CD14-positive monocyte (primary cell): ENCODE data around the gene EBF3. TPM values are rescaled to one million over a fixed set of nuclear protein-coding genes. Genes with fewer than 3 reads are reported as not detected.

Experiments
- DNase-seq, 3 donors: peaks; one replicate each; pipeline ENCODE4 v3.0.0-alpha.2; 2011 to 2022
- H2AFZ ChIP-seq: 2 replicates; pipeline ENCODE4 v1.6.0; 2012; ENCODE audit warnings: mild to moderate bottlenecking, low read depth, low read length, inconsistent platforms; ENCODE audit not compliant: insufficient read depth, poor library complexity, severe bottlenecking
- H3K27ac ChIP-seq, 2 donors: 1 replicate in 1 of 2; 2 replicates in 1 of 2; pipeline ENCODE4 v1.5.1; 2012 to 2013; ENCODE audit warnings: low read length in 2 of 2, control low read depth in 1 of 2, inconsistent platforms in 1 of 2, low read depth in 1 of 2, mild to moderate bottlenecking in 1 of 2
- H3K27me3 ChIP-seq, 2 donors: one replicate each; pipeline versions ENCODE4 v1.6.0 to v1.6.1; 2011 to 2013; ENCODE audit warnings: low read length in 2 of 2; ENCODE audit not compliant: control insufficient read depth in 2 of 2, insufficient read depth in 2 of 2
- H3K36me3 ChIP-seq, 2 donors: replicated peaks in 1 of 2; 1 replicate in 1 of 2; 2 replicates in 1 of 2; pipeline versions ENCODE4 v1.5.1 to v1.6.1; 2012 to 2013; ENCODE audit warnings: low read length in 2 of 2, control low read depth in 1 of 2, inconsistent platforms in 1 of 2, mild to moderate bottlenecking in 1 of 2; ENCODE audit not compliant: insufficient read depth in 2 of 2, control insufficient read depth in 1 of 2
- H3K4me1 ChIP-seq, 2 donors: 1 replicate in 1 of 2; 2 replicates in 1 of 2; pipeline versions ENCODE4 v1.5.1 to v1.6.1; 2012 to 2013; ENCODE audit warnings: low read length in 2 of 2, control low read depth in 1 of 2, inconsistent platforms in 1 of 2, mild to moderate bottlenecking in 1 of 2, moderate library complexity in 1 of 2; ENCODE audit not compliant: insufficient read depth in 2 of 2, control insufficient read depth in 1 of 2
- H3K4me2 ChIP-seq: replicated peaks from 2 replicates; pipeline ENCODE3; 2012; ENCODE audit warnings: low read length, moderate library complexity, mild to moderate bottlenecking; ENCODE audit not compliant: poor library complexity, severe bottlenecking; ENCODE audit errors: extremely low read depth
- H3K4me3 ChIP-seq, 3 experiments: fragments of 200-600 bp in 1 of 3; sonication (generic) in 1 of 3; replicated peaks in 1 of 3; 1 replicate in 2 of 3; 2 replicates in 1 of 3; pipeline ENCODE4 v1.5.1; 2011 to 2013; ENCODE audit warnings: low read length in 3 of 3, mild to moderate bottlenecking in 3 of 3, control low read depth in 2 of 3, low read depth in 2 of 3, inconsistent platforms in 1 of 3, moderate library complexity in 1 of 3
- H3K79me2 ChIP-seq: 2 replicates; pipeline ENCODE4 v1.6.0; 2012; ENCODE audit warnings: mild to moderate bottlenecking, control low read depth, inconsistent platforms, low read length, moderate library complexity; ENCODE audit not compliant: insufficient read depth
- H3K9ac ChIP-seq: 2 replicates; pipeline ENCODE4 v1.6.0; 2017; ENCODE audit warnings: low read length, mild to moderate bottlenecking; ENCODE audit not compliant: insufficient read depth, poor library complexity, severe bottlenecking
- H3K9me3 ChIP-seq, 2 donors: replicated peaks in 1 of 2; 1 replicate in 1 of 2; 2 replicates in 1 of 2; pipeline versions ENCODE4 v1.5.1 to v1.6.1; 2012 to 2013; ENCODE audit warnings: low read length in 2 of 2, control low read depth in 1 of 2; ENCODE audit not compliant: control insufficient read depth in 1 of 2, insufficient read depth in 1 of 2
- H4K20me1 ChIP-seq: 2 replicates; pipeline ENCODE4 v1.6.0; 2012; ENCODE audit warnings: mild to moderate bottlenecking, low read length, control low read depth, moderate library complexity; ENCODE audit not compliant: insufficient read depth
- H3K27ac Mint-ChIP-seq, 7 donors: one replicate each; pipeline ENCODE4 v1.8.0; 2020; ENCODE audit warnings: mild to moderate bottlenecking in 7 of 7, mixed read lengths in 7 of 7, moderate library complexity in 6 of 7, inconsistent platforms in 2 of 7
- H3K27me3 Mint-ChIP-seq, 3 donors: one replicate each; pipeline ENCODE4 v1.8.0; 2021 to 2022; ENCODE audit warnings: low read depth in 3 of 3, mild to moderate bottlenecking in 3 of 3, mixed read lengths in 3 of 3, moderate library complexity in 3 of 3, inconsistent platforms in 1 of 3
- H3K36me3 Mint-ChIP-seq, 2 donors: one replicate each; pipeline ENCODE4 v1.8.0; 2020; ENCODE audit warnings: mixed read lengths in 2 of 2, inconsistent platforms in 1 of 2, mild to moderate bottlenecking in 1 of 2
- H3K4me1 Mint-ChIP-seq: one replicate; pipeline ENCODE4 v1.8.0; 2020; ENCODE audit warnings: mild to moderate bottlenecking, mixed read lengths
- H3K4me3 Mint-ChIP-seq, 2 donors: one replicate each; pipeline ENCODE4 v1.8.0; 2020; ENCODE audit warnings: mild to moderate bottlenecking in 2 of 2, mixed read lengths in 2 of 2, moderate library complexity in 1 of 2
- H3K9me3 Mint-ChIP-seq, 7 donors: one replicate each; pipeline ENCODE4 v1.8.0; 2020 to 2022; ENCODE audit warnings: mixed read lengths in 7 of 7, mild to moderate bottlenecking in 6 of 7, moderate library complexity in 6 of 7, inconsistent platforms in 2 of 7
- WGBS: methylation state at CpG from one replicate; pipeline ENCODE4 v1.1.5; 2013; ENCODE audit warnings: missing lambda C conversion rate; ENCODE audit not compliant: insufficient coverage; 5-methylcytosine and 5-hydroxymethylcytosine counted together
- intact Hi-C, 2 donors: fragments of 100-400 bp; cut with micrococcal nuclease; formaldehyde crosslinking; loops; one replicate each; pipeline versions ENCODE4 v1.15.0 to v1.15.1; 2023
- polyA plus RNA-seq, 3 donors: library from polyadenylated mRNA; depleted of rRNA in 1 of 3; unstranded in 2 of 3; stranded (reverse) in 1 of 3; fragments of 300-500 nt in 2 of 3; fragments of >200 nt in 1 of 3; fragmentation: Illumina TruSeq in 2 of 3; gene quantifications; 1 replicate in 2 of 3; 2 replicates in 1 of 3; pipeline ENCODE4 v1.2.3, GENCODE V29; 2012 to 2021
- TF ChIP-seq, protein P1 (sequence below): fragments of 200-600 bp; IDR thresholded peaks from one replicate; pipeline ENCODE4 v1.8.0; 2022; ENCODE audit warnings: antibody characterized with exemption, mild to moderate bottlenecking

EBF3 gene
- polyA plus RNA-seq, 3 donors: not detected

DNA sequence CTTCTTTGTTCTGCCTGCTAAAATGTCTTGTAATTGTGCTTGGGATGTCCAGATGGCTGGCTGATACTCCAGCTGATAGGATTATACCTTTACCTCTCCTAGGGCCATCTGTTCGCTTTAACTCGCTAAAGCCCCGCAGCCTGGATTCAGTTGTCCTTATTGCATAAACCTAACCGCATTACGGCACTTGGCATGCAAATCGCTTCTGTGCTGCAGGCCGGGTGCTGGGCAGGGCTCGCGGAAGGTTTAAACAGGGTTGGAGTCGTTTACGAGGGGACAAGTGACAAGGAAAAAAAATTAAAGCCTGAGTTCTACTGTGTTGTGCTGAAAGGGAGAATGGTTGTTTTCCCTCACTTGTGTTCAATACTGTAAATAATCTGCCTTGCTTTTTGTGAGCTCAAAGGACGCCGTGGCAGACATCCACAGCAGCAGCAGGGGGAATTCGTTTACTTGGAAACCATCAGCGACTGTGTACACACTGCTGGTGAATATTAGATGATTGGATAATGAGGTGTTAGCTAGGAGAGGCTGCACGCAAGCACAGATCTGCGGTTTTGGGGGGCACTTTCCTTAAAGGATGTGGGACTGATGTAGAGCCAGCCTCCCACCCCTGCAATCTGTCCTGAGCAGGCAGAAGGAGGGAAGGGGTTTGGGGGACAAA, 93.0 kb downstream of the EBF3 start:
- Mint-ChIP-seq H3K4me1 (peaks cover 19% of the 10 kb centered on the region), H3K9me3 (peaks cover 0 to 15% (median 4%) of the 10 kb centered on the region in 7 donors), H3K27me3 (peaks cover 0 to 3% (median 0%) of the 10 kb centered on the region in 3 donors), H3K4me3 (peak overlapping the region; percentile 68 to 87), H3K36me3 (no peaks in the 10 kb centered on the region), H3K27ac (peak overlapping the region in 2 of 7 donors; percentile 25 to 39)
- Histone ChIP-seq H3K9me3 (peaks cover 0 to 5% of the 10 kb centered on the region in 2 donors), H3K36me3 (no peaks in the 10 kb centered on the region), H3K4me3 (peak overlapping the region; percentile 8 to 64 (median 30)), H2AFZ (peak overlapping the region; percentile 81), H3K27me3 (no peaks in the 10 kb centered on the region), H3K9ac (peak overlapping the region; percentile 23), H3K79me2 (no peaks in the 10 kb centered on the region), H3K4me2 (peak overlapping the region; percentile 61), H3K27ac (peak overlapping the region in 1 of 2 donors; percentile 49), H3K4me1 (peaks cover 10 to 12% of the 10 kb centered on the region in 2 donors), H4K20me1 (no peaks in the 10 kb centered on the region)
- DNase-seq: peak in 1 of 3 donors; percentile 5
- intact Hi-C loops: no loop called here
- TF ChIP-seq, protein P1, sequence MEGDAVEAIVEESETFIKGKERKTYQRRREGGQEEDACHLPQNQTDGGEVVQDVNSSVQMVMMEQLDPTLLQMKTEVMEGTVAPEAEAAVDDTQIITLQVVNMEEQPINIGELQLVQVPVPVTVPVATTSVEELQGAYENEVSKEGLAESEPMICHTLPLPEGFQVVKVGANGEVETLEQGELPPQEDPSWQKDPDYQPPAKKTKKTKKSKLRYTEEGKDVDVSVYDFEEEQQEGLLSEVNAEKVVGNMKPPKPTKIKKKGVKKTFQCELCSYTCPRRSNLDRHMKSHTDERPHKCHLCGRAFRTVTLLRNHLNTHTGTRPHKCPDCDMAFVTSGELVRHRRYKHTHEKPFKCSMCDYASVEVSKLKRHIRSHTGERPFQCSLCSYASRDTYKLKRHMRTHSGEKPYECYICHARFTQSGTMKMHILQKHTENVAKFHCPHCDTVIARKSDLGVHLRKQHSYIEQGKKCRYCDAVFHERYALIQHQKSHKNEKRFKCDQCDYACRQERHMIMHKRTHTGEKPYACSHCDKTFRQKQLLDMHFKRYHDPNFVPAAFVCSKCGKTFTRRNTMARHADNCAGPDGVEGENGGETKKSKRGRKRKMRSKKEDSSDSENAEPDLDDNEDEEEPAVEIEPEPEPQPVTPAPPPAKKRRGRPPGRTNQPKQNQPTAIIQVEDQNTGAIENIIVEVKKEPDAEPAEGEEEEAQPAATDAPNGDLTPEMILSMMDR: no peak
- 13% methylated on average over 16 of the region's 17 CpGs for WGBS

DNA sequence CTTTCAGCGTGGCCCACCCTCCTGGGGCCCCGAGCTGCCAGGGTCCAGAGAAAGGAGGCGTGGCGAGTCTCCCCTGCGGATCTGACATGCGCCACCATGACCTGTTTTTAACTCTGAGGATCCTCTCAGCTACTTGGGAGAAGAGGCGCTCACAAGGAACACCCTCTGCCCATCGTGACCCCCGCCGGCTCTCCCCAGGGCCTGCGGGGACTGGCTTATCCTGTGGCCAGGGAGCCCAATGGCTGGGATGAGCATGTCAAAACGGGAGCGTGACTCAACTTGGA, 93.7 kb downstream of the EBF3 start:
- no peak for DNase-seq
- intact Hi-C loops: no loop called here
- TF ChIP-seq, protein P1: no peak
- Histone ChIP-seq H3K27ac (no peak overlapping the region), H3K9ac (no peak overlapping the region), H3K79me2 (no peaks in the 10 kb centered on the region), H3K9me3 (peaks cover 0 to 5% of the 10 kb centered on the region in 2 donors), H3K36me3 (no peaks in the 10 kb centered on the region), H2AFZ (peak overlapping the region; percentile 81), H3K4me2 (no peak overlapping the region), H4K20me1 (no peaks in the 10 kb centered on the region), H3K4me1 (peaks cover 10 to 12% of the 10 kb centered on the region in 2 donors), H3K4me3 (no peak overlapping the region), H3K27me3 (no peaks in the 10 kb centered on the region)
- Mint-ChIP-seq H3K9me3 (peaks cover 0 to 12% (median 4%) of the 10 kb centered on the region in 7 donors), H3K27ac (no peak overlapping the region), H3K4me1 (peaks cover 19% of the 10 kb centered on the region), H3K36me3 (no peaks in the 10 kb centered on the region), H3K4me3 (no peak overlapping the region), H3K27me3 (peaks cover 0 to 3% (median 0%) of the 10 kb centered on the region in 3 donors)
- WGBS: 99% methylated on average over 13 of the region's 13 CpGs
